ENCODE measurements around the gene CDKAL1.

The CDKAL1 gene

GRCh38 chr6:21102201-21102600, 567.9 kb downstream of the CDKAL1 start:
- Histone ChIP-seq H3K36me3 (ENCODE audit: control insufficient read depth in 1 of 2, insufficient read depth in 2 of 2, low read length in 2 of 2) (no peaks in the 10 kb centered on the region), H3K27me3 (ENCODE audit: low read depth, low read length) (no peaks in the 10 kb centered on the region), H3K9me3 (ENCODE audit: control insufficient read depth in 1 of 2, low read length in 2 of 2) (no peaks in the 10 kb centered on the region), H3K4me1 (ENCODE audit: control insufficient read depth in 1 of 2, insufficient read depth in 2 of 2, low read length in 2 of 2) (no peaks in the 10 kb centered on the region), H3K4me3 (ENCODE audit: low read depth in 1 of 2, low read length in 2 of 2) (no peak overlapping the region), H3K27ac (ENCODE audit: low read length) (no peak overlapping the region)

GRCh38 chr6:21102624-21103023, 568.4 kb downstream of the CDKAL1 start:
- H3K4me3 ChIP-seq (ENCODE audit: low read depth in 1 of 2, low read length in 2 of 2), result no peak overlapping the region
- H3K27ac ChIP-seq (ENCODE audit: low read length), result no peak overlapping the region
- no peaks in the 10 kb centered on the region for H3K36me3 ChIP-seq (ENCODE audit: control insufficient read depth in 1 of 2, insufficient read depth in 2 of 2, low read length in 2 of 2)
- no peaks in the 10 kb centered on the region for H3K9me3 ChIP-seq (ENCODE audit: control insufficient read depth in 1 of 2, low read length in 2 of 2)
- H3K4me1 ChIP-seq (ENCODE audit: control insufficient read depth in 1 of 2, insufficient read depth in 2 of 2, low read length in 2 of 2), result no peaks in the 10 kb centered on the region
- no peaks in the 10 kb centered on the region for H3K27me3 ChIP-seq (ENCODE audit: low read depth, low read length)

DNA sequence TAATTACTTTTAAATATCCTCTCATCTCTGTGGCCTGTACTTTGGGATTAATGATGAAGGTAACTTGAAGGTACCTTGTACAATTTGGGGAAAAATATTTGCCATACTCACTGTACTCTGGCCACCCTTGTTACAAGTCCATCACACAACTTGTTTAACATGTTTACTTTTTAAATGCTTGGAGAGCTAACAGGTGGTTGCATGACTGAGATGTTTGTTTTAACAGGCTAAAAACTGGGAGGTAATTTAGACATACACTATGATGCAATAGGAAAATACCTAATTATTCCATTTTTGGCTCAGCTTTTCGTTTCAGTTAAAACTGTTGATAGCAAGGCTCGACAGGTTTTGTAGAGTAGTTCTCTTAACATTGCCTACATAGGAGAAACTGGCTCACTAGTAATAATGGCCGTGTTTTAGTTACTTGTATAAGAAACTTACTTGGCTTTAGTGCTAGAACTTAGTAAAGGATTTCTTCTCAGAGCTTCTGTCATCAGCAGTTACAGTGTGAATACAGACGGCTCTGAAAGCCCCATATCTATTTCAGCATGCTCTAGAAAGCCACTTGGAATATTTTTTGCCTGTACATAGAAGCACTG, 569.5 kb downstream of the CDKAL1 start:
- no peaks in the 10 kb centered on the region for H3K36me3 ChIP-seq (ENCODE audit: control insufficient read depth in 1 of 2, insufficient read depth in 2 of 2, low read length in 2 of 2)
- H3K27ac ChIP-seq (ENCODE audit: low read length), result no peak overlapping the region
- H3K4me3 ChIP-seq (ENCODE audit: low read depth in 1 of 2, low read length in 2 of 2), result no peak overlapping the region
- H3K9me3 ChIP-seq (ENCODE audit: control insufficient read depth in 1 of 2, low read length in 2 of 2), result no peaks in the 10 kb centered on the region
- H3K4me1 ChIP-seq (ENCODE audit: control insufficient read depth in 1 of 2, insufficient read depth in 2 of 2, low read length in 2 of 2), result no peaks in the 10 kb centered on the region
- H3K27me3 ChIP-seq (ENCODE audit: low read depth, low read length), result no peaks in the 10 kb centered on the region

- Histone ChIP-seq H3K27me3 (ENCODE audit: low read depth, low read length) (no peaks in the 10 kb centered on the region), H3K27ac (ENCODE audit: low read length) (no peak overlapping the region), H3K9me3 (ENCODE audit: control insufficient read depth in 1 of 2, low read length in 2 of 2) (no peaks in the 10 kb centered on the region), H3K4me1 (ENCODE audit: control insufficient read depth in 1 of 2, insufficient read depth in 2 of 2, low read length in 2 of 2) (peaks cover under 1 to 1% of the 10 kb centered on the region in 2 donors), H3K4me3 (ENCODE audit: low read depth in 1 of 2, low read length in 2 of 2) (no peak overlapping the region), H3K36me3 (ENCODE audit: control insufficient read depth in 1 of 2, insufficient read depth in 2 of 2, low read length in 2 of 2) (no peaks in the 10 kb centered on the region)
Measured at GRCh38 chr6:21104288-21104687, 570.0 kb downstream of the CDKAL1 start.

GRCh38 chr6:21107796-21108195, 573.5 kb downstream of the CDKAL1 start:
- Histone ChIP-seq H3K27me3 (ENCODE audit: low read depth, low read length) (no peaks in the 10 kb centered on the region), H3K4me1 (ENCODE audit: control insufficient read depth in 1 of 2, insufficient read depth in 2 of 2, low read length in 2 of 2) (peaks cover 5 to 10% of the 10 kb centered on the region in 2 donors), H3K36me3 (ENCODE audit: control insufficient read depth in 1 of 2, insufficient read depth in 2 of 2, low read length in 2 of 2) (no peaks in the 10 kb centered on the region), H3K4me3 (ENCODE audit: low read depth in 1 of 2, low read length in 2 of 2) (no peak overlapping the region), H3K9me3 (ENCODE audit: control insufficient read depth in 1 of 2, low read length in 2 of 2) (no peaks in the 10 kb centered on the region), H3K27ac (ENCODE audit: low read length) (no peak overlapping the region)

- Histone ChIP-seq H3K4me1 (ENCODE audit: control insufficient read depth in 1 of 2, insufficient read depth in 2 of 2, low read length in 2 of 2) (peaks cover 5 to 10% of the 10 kb centered on the region in 2 donors), H3K4me3 (ENCODE audit: low read depth in 1 of 2, low read length in 2 of 2) (no peak overlapping the region), H3K9me3 (ENCODE audit: control insufficient read depth in 1 of 2, low read length in 2 of 2) (no peaks in the 10 kb centered on the region), H3K27me3 (ENCODE audit: low read depth, low read length) (no peaks in the 10 kb centered on the region), H3K27ac (ENCODE audit: low read length) (no peak overlapping the region), H3K36me3 (ENCODE audit: control insufficient read depth in 1 of 2, insufficient read depth in 2 of 2, low read length in 2 of 2) (no peaks in the 10 kb centered on the region)
Measured at GRCh38 chr6:21109391-21110178, 575.3 kb downstream of the CDKAL1 start.

GRCh38 chr6:21110684-21111083, 576.4 kb downstream of the CDKAL1 start:
- Histone ChIP-seq H3K4me1 (ENCODE audit: control insufficient read depth in 1 of 2, insufficient read depth in 2 of 2, low read length in 2 of 2) (peaks cover 5 to 15% of the 10 kb centered on the region in 2 donors), H3K9me3 (ENCODE audit: control insufficient read depth in 1 of 2, low read length in 2 of 2) (no peaks in the 10 kb centered on the region), H3K27ac (ENCODE audit: low read length) (no peak overlapping the region), H3K27me3 (ENCODE audit: low read depth, low read length) (no peaks in the 10 kb centered on the region), H3K4me3 (ENCODE audit: low read depth in 1 of 2, low read length in 2 of 2) (no peak overlapping the region), H3K36me3 (ENCODE audit: control insufficient read depth in 1 of 2, insufficient read depth in 2 of 2, low read length in 2 of 2) (no peaks in the 10 kb centered on the region)

GRCh38 chr6:21111093-21111725, 577.0 kb downstream of the CDKAL1 start:
- Histone ChIP-seq H3K36me3 (ENCODE audit: control insufficient read depth in 1 of 2, insufficient read depth in 2 of 2, low read length in 2 of 2) (no peaks in the 10 kb centered on the region), H3K27me3 (ENCODE audit: low read depth, low read length) (no peaks in the 10 kb centered on the region), H3K27ac (ENCODE audit: low read length) (no peak overlapping the region), H3K4me3 (ENCODE audit: low read depth in 1 of 2, low read length in 2 of 2) (no peak overlapping the region), H3K4me1 (ENCODE audit: control insufficient read depth in 1 of 2, insufficient read depth in 2 of 2, low read length in 2 of 2) (peaks cover 5 to 15% of the 10 kb centered on the region in 2 donors), H3K9me3 (ENCODE audit: control insufficient read depth in 1 of 2, low read length in 2 of 2) (no peaks in the 10 kb centered on the region)

- Histone ChIP-seq H3K36me3 (ENCODE audit: control insufficient read depth in 1 of 2, insufficient read depth in 2 of 2, low read length in 2 of 2) (no peaks in the 10 kb centered on the region), H3K9me3 (ENCODE audit: control insufficient read depth in 1 of 2, low read length in 2 of 2) (no peaks in the 10 kb centered on the region), H3K27ac (ENCODE audit: low read length) (no peak overlapping the region), H3K4me1 (ENCODE audit: control insufficient read depth in 1 of 2, insufficient read depth in 2 of 2, low read length in 2 of 2) (peaks cover 0 to 6% of the 10 kb centered on the region in 2 donors), H3K4me3 (ENCODE audit: low read depth in 1 of 2, low read length in 2 of 2) (no peak overlapping the region), H3K27me3 (ENCODE audit: low read depth, low read length) (no peaks in the 10 kb centered on the region)
Measured at GRCh38 chr6:21115111-21115510, 580.9 kb downstream of the CDKAL1 start.

DNA sequence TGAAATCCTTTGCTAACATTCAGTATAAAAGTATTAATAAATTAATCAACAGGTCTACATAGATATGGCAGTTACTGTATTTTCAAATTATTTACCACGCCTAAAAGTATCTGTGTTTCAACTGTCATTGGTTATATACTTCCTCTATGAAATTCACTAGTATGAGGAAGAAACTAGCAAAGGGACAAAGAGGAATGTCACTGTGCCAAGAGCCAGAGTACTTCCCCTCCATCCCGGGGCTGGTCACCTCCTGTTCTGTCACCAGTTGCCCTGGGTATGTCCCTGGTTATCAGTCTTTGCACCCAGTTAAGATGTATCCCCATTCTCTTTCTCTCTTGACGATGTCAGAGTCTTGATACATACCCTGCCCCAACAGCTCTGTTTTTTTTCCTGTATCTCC, 582.5 kb downstream of the CDKAL1 start:
- Histone ChIP-seq H3K4me1 (ENCODE audit: control insufficient read depth in 1 of 2, insufficient read depth in 2 of 2, low read length in 2 of 2) (peaks cover 0 to 5% of the 10 kb centered on the region in 2 donors), H3K27ac (ENCODE audit: low read length) (no peak overlapping the region), H3K9me3 (ENCODE audit: control insufficient read depth in 1 of 2, low read length in 2 of 2) (no peaks in the 10 kb centered on the region), H3K27me3 (ENCODE audit: low read depth, low read length) (no peaks in the 10 kb centered on the region), H3K36me3 (ENCODE audit: control insufficient read depth in 1 of 2, insufficient read depth in 2 of 2, low read length in 2 of 2) (no peaks in the 10 kb centered on the region), H3K4me3 (ENCODE audit: low read depth in 1 of 2, low read length in 2 of 2) (no peak overlapping the region)

- Histone ChIP-seq H3K4me1 (ENCODE audit: control insufficient read depth in 1 of 2, insufficient read depth in 2 of 2, low read length in 2 of 2) (peaks cover 0 to 5% of the 10 kb centered on the region in 2 donors), H3K27me3 (ENCODE audit: low read depth, low read length) (no peaks in the 10 kb centered on the region), H3K9me3 (ENCODE audit: control insufficient read depth in 1 of 2, low read length in 2 of 2) (no peaks in the 10 kb centered on the region), H3K4me3 (ENCODE audit: low read depth in 1 of 2, low read length in 2 of 2) (no peak overlapping the region), H3K36me3 (ENCODE audit: control insufficient read depth in 1 of 2, insufficient read depth in 2 of 2, low read length in 2 of 2) (no peaks in the 10 kb centered on the region), H3K27ac (ENCODE audit: low read length) (no peak overlapping the region)
Measured at GRCh38 chr6:21118216-21118780, 584.0 kb downstream of the CDKAL1 start.
